Panc1 (cell line): ENCODE measurements around the gene BFAR. TPM values are rescaled to one million over a fixed set of nuclear protein-coding genes. Genes with fewer than 3 reads are reported as not detected.
"Not testable (repeated sequence)": the region's sequence is repeated elsewhere in the genome, so short reads cannot be mapped to it uniquely, and the experiment has no call there.

ENCODE experiments used
- ATAC-seq: fragments of 200-7000 bp; cut with Tn5 transposase; 2 replicates; pipeline ENCODE4 v1.9.1; 2020; ENCODE audit warnings: mild to moderate bottlenecking, moderate library complexity
- BruUV-seq: library from RNA; stranded (reverse); fragments of 400-500 nt; replicated peaks from 2 replicates; lab custom pipeline; 2021; lab: Mats Ljungman, UMichigan
- CTCF ChIA-PET: fragments of 300-600 bp; sonication (Branson Sonifier 250); formaldehyde crosslinking; loops from one replicate; lab custom pipeline; 2022; ENCODE audit warnings: antibody characterized with exemption; lab: Charles Lee
- POLR2A ChIA-PET: fragments of 300-600 bp; sonication (Branson Sonifier 250); formaldehyde crosslinking; loops from one replicate; lab custom pipeline; 2022; ENCODE audit warnings: antibody characterized with exemption; lab: Charles Lee
- DNase-seq: peaks from one replicate; pipeline ENCODE4 v3.0.0-alpha.2; 2010; ENCODE audit warnings: low read depth, low spot score
- H3K27ac ChIP-seq: 2 replicates; pipeline ENCODE4 v1.5.1; 2011; ENCODE audit warnings: mild to moderate bottlenecking, low read length, inconsistent platforms
- H3K27me3 ChIP-seq: fragments of 200-500 bp; sonication (Bioruptor generic); 2 replicates; pipeline ENCODE4 v1.6.0; 2014; ENCODE audit warnings: low read length, inconsistent platforms; ENCODE audit not compliant: control insufficient read depth, insufficient read depth
- H3K36me3 ChIP-seq: fragments of 200-500 bp; sonication (Bioruptor generic); 2 replicates; pipeline ENCODE4 v1.5.1; 2014; ENCODE audit warnings: inconsistent platforms, mild to moderate bottlenecking, low read length, moderate library complexity; ENCODE audit not compliant: control insufficient read depth, insufficient read depth
- H3K4me1 ChIP-seq: 2 replicates; pipeline ENCODE4 v1.5.1; 2011; ENCODE audit warnings: inconsistent platforms, mild to moderate bottlenecking, low read length, moderate library complexity; ENCODE audit not compliant: control insufficient read depth, insufficient read depth
- H3K4me3 ChIP-seq, 2 experiments: 2 replicates each; pipeline ENCODE4 v1.5.1; 2011 to 2012; ENCODE audit warnings: low read depth in 2 of 2, low read length in 2 of 2, mild to moderate bottlenecking in 2 of 2, inconsistent platforms in 1 of 2, moderate library complexity in 1 of 2
- H3K9me3 ChIP-seq: fragments of 200-500 bp; sonication (Bioruptor generic); 2 replicates; pipeline ENCODE4 v1.5.1; 2014; ENCODE audit warnings: low read depth, mild to moderate bottlenecking, inconsistent platforms, low read length, moderate library complexity; ENCODE audit not compliant: control insufficient read depth, insufficient read depth
- in situ Hi-C: cut with HindIII; loops from 2 replicates; pipeline ENCODE4 v1.10.0; 2016; ENCODE audit warnings: low sequenced_read_pairs, low pct_unique_long_range_greater_than_20kb
- intact Hi-C: fragments of 100-400 bp; cut with micrococcal nuclease; formaldehyde crosslinking; loops from one replicate; pipeline ENCODE4 v1.10.0; 2022; ENCODE audit not compliant: unreplicated experiment
- total RNA-seq: library from RNA; stranded (reverse); gene quantifications from one replicate; pipeline ENCODE4 v1.2.1, GENCODE V29; 2021; ENCODE audit not compliant: unreplicated experiment

Gene BFAR
- total RNA-seq, 1 experiment from 2014 or later = 114 TPM

DNA sequence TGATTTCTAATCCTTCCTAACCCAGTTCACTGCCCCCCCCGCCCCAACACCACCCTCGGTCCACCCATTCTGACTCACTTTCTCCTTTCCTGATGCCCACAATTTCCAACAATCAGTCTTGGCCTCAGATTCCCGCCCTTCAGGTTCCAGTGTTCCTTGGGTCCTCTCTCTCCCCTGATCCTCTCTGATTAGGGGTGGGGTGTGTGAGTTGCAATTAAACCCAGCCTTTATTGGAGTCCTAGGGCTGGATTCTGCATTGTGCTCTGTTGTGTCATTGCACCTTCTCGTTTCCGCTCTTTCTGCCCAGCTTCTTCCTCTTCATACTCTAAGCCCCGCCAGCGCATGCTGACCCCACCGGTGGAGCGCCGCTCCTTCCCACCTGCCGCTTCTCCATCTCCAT is 69.9 kb downstream of the BFAR start:
- DNase-seq, in situ Hi-C loops, BruUV-seq, intact Hi-C loops, H3K4me1 ChIP-seq, H3K4me3 ChIP-seq, POLR2A ChIA-PET, CTCF ChIA-PET, H3K27ac ChIP-seq, H3K9me3 ChIP-seq, H3K36me3 ChIP-seq, H3K27me3 ChIP-seq: not testable (repeated sequence)
- ATAC-seq = peak; percentile 45

DNA sequence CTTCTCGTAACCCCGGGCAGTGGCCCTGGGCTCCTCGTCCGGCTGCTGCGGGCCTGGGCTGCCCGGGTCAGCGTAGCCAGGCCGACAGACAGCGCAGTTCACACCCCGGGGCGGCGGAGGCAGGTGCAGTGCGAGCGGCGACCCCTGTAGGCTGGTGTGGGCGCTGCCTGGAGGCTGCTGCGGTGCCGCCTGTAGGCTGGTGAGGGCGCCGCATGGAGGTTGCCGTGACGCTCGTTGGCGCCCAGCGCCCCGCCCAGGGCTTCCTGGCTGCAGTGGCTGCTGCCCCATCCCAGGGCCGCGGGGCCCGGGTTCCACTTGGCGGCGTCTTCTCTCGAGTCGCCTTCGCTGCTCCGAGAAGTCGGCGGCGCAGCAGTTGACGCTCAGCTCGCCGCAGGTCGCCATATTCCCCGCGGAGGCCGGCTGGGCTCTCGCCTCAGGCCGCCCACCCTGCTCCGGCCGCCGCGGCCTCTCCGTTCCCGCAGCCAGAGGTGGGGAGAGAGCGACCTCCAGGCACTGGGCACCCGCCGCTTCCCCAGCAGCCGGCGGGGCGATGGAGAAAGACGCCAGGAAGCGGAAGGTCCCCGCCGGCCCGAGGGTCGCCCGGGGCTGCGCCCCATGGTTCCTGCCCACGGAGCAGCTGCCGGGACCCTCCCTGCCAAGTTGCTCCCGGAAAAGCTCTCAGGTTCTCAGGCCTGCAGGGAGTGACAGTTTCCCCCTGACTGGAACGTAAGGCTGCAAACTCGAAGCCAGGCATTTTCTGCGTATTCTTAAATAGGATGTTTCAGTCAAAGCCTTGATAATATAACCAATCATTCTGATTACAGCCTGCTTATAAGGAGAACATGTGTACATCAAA is 70.6 kb downstream of the BFAR start, which contains the start of gene NPIPA3:
Gene NPIPA3 (plus strand): TSS at position 256 of the 856 bp plus-strand sequence. CDS start 5,533 bp downstream, outside the sequence.
- H3K36me3 ChIP-seq, in situ Hi-C loops, POLR2A ChIA-PET, H3K27ac ChIP-seq, H3K4me1 ChIP-seq, intact Hi-C loops, H3K4me3 ChIP-seq, H3K27me3 ChIP-seq, BruUV-seq, CTCF ChIA-PET, H3K9me3 ChIP-seq, DNase-seq: not testable (repeated sequence)
- ATAC-seq = peak; percentile 98

Other genes with a start within 250 kb of the BFAR start
- 57.8 TPM for gene PARN, start 2.7 kb upstream of the BFAR start, total RNA-seq
- 0.23 TPM for gene PLA2G10, start 61.4 kb downstream of the BFAR start, total RNA-seq
- gene NPIPA3, start 70.5 kb downstream of the BFAR start, total RNA-seq = 3.7 TPM
- 3.9 TPM for gene NPIPA2, start 109.6 kb downstream of the BFAR start, total RNA-seq
- gene NOMO1, start 200.8 kb downstream of the BFAR start, total RNA-seq = 249 TPM